ENCODE data around the gene LMOD1.

The LMOD1 gene

GRCh38 chr1:201983380-201983805, 37.0 kb upstream of the LMOD1 start:
- peak; percentile 61 for DNase-seq (ENCODE audit: low spot score)
- no peak for TF ChIP-seq CTCF (IDR thresholded peaks at IDR 0.05; ENCODE audit: extremely low read depth, insufficient read depth, missing control alignments)
- in situ Hi-C loops (cut with MboI; ENCODE audit: low pct_unique_long_range_greater_than_20kb, low sequenced_read_pairs, unreplicated experiment) = no loop called here

GRCh38 chr1:201982623-201983379, 36.5 kb upstream of the LMOD1 start, which contains the start of gene RNPEP:
Gene RNPEP, plus strand, starts transcription at chr1:201982648. Its CDS starts 19 bp downstream, at chr1:201982667.
- no peak for TF ChIP-seq CTCF (IDR thresholded peaks at IDR 0.05; ENCODE audit: extremely low read depth, insufficient read depth, missing control alignments)
- peak; percentile 92 for DNase-seq (ENCODE audit: low spot score)
- in situ Hi-C loops (cut with MboI; ENCODE audit: low pct_unique_long_range_greater_than_20kb, low sequenced_read_pairs, unreplicated experiment) = no loop called here

GRCh38 chr1:201982082-201982622, 35.8 kb upstream of the LMOD1 start:
- no peak for DNase-seq (ENCODE audit: low spot score)
- TF ChIP-seq CTCF (IDR thresholded peaks at IDR 0.05; ENCODE audit: extremely low read depth, insufficient read depth, missing control alignments) = no peak
- in situ Hi-C loops (cut with MboI; ENCODE audit: low pct_unique_long_range_greater_than_20kb, low sequenced_read_pairs, unreplicated experiment) = no loop called here

GRCh38 chr1:201970334-201971159, 24.2 kb upstream of the LMOD1 start:
- no peak for TF ChIP-seq CTCF (IDR thresholded peaks at IDR 0.05; ENCODE audit: extremely low read depth, insufficient read depth, missing control alignments)
- in situ Hi-C loops (cut with MboI; ENCODE audit: low pct_unique_long_range_greater_than_20kb, low sequenced_read_pairs, unreplicated experiment) = loop anchor here (5.0 kb wide), 1 partner anchor 68 kb away; no protein-coding TSS in a partner anchor
- no peak for DNase-seq (ENCODE audit: low spot score)

GRCh38 chr1:201968202-201968925, 22.0 kb upstream of the LMOD1 start:
- in situ Hi-C loops (cut with MboI; ENCODE audit: low pct_unique_long_range_greater_than_20kb, low sequenced_read_pairs, unreplicated experiment) = no loop called here
- TF ChIP-seq CTCF (IDR thresholded peaks at IDR 0.05; ENCODE audit: extremely low read depth, insufficient read depth, missing control alignments) = no peak
- DNase-seq (ENCODE audit: low spot score) = no peak

GRCh38 chr1:201966171-201966570, 19.8 kb upstream of the LMOD1 start:
- in situ Hi-C loops (cut with MboI; ENCODE audit: low pct_unique_long_range_greater_than_20kb, low sequenced_read_pairs, unreplicated experiment) = no loop called here
- DNase-seq (ENCODE audit: low spot score) = no peak

More at GRCh38 chr1:201966171-201966570, 19.8 kb upstream of the LMOD1 start:
- no peak for TF ChIP-seq CTCF (IDR thresholded peaks at IDR 0.05; ENCODE audit: extremely low read depth, insufficient read depth, missing control alignments)

Measured in GM13977 (cell line).